ENCODE measurements around the gene TAF1.

DNA sequence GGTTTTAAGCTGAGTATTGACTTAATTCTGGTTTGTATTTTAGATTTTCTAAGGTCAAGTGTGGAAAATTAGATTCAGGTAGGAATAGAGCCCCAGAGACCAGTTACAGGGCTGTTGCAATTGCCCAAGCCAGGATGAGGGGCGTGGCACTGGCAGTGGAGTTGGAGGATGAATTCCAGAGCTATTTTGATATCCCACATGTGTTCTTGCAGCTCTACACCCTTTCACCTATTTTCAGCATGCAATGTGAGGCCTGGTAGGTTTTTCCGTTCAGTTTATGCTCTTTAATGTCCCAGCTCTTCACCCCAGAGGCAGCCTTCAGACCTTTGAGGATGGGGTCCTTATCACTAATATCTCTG is 148.9 kb downstream of the TAF1 start:
- TF ChIP-seq EZH2 (IDR thresholded peaks at IDR 0.05; ENCODE audit: borderline replicate concordance, insufficient read depth, low read length, poor library complexity, severe bottlenecking): no peak
- no peak for TF ChIP-seq TAF1 (IDR thresholded peaks at IDR 0.05; ENCODE audit: low read depth)
- no peak for TF ChIP-seq EP300 (conservative IDR thresholded peaks at IDR 0.05; ENCODE audit: poor library complexity, severe bottlenecking)

Data from neural cell (in vitro differentiated cells).